HG02981 (cell line): ENCODE results near the gene DAAM2.

Experiments used
- ATAC-seq: cut with Tn5 transposase; IDR thresholded peaks from one replicate; pipeline ENCODE4 v1.9.1; 2021; ENCODE audit warnings: mild to moderate bottlenecking, moderate library complexity; ENCODE audit not compliant: unreplicated experiment

DAAM2 gene

DNA sequence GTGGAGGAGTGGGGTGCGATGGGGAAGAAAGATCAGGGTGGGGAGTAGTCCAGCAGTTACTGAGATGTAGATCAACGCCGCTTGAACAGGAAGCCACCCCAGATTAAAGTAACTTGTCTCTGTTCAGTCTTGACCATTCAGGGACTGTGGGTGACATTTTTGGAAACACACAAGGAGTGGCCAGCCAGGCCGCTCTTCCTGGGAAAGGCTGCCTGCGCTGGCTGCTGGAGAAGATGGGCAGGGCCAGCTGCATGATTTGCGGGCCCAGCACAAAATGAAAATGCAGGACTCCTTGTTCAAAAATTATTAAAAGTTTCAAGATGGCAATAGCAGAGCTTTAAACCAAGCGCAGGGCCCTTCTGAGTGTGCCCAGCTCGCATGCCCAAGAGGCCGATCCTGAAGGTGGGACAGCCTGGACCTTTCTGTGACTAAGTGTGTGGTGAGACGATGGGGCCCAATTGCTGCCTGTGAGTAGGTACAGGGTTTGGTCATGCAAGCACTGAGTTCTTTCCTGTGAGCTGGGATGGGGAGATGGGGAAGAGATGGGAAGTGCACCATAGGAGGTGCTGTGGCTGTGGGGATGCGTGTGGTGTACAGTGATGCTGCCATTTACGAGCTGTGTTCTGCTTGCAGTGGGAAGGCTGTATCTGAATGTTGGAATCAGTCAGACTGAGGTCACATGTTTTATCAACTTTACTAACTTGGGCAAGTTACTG is 51.3 kb downstream of the DAAM2 start:
- ATAC-seq = no peak

DNA sequence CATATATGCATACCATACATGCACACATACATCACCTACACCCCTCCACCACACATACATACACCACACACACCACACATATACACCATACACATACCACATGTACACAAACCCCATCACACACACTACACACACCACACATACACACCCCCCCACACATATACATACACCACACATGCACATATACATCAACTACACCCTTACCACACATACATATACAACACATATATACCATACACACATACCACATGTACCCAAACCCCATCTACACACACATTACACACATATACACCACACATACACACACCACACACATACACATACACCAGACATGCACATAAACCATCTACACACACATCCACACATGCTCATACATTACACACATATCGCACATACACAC is 52.7 kb downstream of the DAAM2 start:
- no peak for ATAC-seq

DNA sequence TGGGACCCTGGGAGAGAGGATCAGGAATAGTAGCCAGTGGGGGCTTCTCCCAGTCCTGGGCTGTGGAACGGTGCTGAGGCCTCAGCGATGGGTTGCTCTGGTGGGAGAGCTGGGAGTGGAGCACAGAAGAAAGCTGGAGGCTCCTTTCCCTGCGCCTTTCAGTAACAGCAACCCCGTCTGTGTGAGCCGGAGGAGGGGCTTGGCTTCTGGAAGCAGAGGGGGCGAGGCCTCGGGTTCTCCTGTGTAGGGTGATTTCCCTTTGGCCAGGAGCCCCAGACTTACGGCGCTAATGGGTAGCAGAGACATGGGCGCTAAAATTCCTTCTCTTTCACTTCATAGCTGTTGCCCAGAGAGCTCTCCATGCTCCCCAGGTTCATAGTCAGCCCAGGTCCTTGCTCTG is 55.0 kb downstream of the DAAM2 start:
- ATAC-seq = no peak

DNA sequence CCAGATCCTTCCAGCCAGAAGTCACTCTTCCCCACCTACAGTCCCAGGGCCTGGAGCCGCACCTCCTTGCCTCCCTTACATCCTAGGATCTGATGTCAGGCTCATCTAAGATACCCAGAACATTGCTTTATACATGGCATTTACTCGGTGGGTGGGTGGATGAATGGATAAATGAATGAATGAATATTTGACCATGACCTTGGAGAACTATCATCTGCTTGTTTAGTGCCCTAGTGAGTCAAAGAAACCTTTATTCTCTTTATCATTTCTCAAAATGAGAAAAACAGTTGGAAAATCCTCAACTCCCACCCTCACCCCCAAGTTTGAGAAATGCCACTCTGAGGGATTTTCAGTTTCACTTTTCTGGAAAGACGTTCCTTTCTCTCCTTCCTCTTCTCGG is 56.0 kb downstream of the DAAM2 start:
- no peak for ATAC-seq

DNA sequence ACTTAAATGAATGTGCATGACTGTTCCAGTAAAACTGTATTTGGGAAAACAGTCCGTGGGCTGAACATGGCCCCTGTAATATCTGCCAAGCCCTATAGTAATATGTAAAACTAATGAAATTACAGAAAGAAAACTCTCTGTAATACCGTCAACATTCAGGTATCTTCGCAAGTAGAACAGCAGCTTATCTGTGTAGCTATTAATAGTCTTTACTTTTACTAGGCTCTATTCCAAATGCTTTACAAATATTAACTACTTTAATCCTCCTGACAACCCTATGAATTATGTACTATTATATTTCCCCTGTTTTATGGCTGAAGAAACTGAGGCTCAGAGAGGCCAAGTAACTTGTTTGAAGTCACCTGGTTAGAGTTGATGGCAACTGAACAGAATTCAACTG is 57.1 kb downstream of the DAAM2 start:
- ATAC-seq = no peak

DNA sequence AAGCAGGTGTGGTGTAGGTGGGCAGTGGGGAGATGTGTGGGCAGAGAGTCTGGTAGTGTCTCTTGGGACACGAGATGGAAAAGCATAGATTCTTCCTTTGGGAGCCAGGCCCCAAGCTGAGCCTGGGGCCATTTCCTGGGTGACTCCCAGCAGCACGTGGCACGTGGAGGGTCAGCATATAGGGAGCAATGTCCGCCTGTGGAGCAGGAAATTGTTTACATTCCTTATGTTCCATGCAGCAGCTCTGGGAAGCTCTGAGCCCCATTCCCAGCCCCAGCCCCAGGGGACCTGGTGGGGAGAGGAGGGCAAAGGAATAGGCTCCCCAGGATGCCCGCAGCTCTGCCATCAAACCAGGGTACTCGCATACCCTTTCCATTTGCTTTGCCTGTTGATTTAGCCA is 57.6 kb downstream of the DAAM2 start:
- ATAC-seq = no peak

DNA sequence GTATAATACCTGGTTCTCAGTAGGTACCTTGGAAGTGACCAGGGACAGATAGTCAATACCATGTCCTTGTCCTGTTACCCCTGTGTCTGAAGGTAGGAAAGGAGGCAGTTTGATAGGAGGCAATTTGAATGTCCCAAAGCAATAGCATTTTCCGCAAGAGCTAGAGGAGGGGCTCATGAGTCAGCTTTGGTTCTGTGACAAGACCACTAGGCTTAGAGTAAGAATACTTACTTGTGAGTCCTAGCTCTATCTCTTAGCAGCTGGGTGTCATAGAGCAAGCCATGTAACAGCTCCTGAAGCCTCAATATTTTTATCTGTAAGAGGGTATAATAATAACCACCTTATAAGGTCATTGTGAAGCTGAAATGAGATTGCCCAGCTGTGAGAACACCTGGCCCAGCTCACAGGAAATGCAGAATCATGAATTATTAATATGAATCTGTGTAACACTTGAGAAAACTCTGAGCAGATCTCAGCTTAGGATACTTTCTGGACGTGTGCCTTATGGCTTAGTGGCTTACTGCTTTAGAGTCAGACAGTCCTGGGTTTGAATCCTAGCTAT is 58.6 kb downstream of the DAAM2 start:
- no peak for ATAC-seq

DNA sequence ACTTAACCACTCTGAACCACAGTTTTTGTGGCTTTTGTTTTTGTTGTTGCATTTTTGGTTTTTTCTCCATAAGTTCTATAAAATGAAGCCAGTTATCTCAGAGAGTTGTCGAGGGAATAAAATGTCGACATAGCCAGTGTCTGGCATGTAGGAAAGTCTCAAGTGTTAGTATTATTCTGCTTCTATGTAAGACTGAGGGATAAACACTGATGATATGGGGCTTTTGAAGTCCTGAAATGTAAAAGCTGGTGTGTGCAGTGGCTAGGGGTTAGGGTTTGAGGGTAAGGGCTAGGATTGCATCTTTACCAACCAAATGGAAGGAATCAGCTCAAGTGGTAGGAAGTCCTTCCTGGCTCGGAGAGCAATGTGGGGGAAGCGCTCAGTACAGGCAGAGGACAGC is 59.2 kb downstream of the DAAM2 start:
- ATAC-seq = no peak

DNA sequence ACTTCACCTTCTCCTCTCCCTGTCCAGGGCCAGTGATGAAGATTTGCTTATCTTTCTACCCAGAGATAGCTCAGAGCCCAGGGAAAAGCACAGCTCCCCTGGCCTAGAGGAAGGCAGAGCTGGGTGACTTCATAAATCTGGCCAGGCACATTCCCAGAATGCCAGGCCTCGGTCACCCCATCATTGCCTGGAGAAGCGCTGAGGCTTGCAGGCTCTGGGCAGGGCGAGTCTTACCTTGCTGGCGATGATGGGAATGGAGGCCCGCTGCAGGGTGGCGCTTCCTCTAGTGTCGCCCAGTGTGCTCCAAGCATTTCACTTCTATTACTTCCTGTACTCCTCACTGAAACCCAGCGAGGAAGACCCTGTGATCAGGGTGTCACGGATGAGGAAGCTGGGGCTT is 60.1 kb downstream of the DAAM2 start:
- ATAC-seq = no peak

DNA sequence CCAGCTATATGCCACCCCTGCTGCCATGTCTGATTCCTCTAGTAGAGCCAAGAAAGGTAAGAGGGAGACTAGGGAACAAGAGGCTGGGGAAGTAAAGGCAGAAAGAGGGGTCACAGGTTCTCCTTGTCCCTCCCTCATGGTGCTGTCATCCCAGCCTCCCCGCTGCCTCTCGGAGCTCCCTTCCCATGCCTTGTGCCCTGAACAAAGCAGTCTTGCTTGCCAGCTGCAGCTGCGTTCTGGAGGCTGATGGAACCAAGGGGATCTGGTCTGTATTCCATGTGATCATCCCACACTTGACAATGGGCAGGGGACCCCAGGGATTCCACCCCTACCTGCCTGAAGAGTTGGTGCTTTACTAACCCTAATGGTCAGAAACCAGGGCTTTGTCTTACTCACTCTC is 61.4 kb downstream of the DAAM2 start:
- ATAC-seq = no peak

DNA sequence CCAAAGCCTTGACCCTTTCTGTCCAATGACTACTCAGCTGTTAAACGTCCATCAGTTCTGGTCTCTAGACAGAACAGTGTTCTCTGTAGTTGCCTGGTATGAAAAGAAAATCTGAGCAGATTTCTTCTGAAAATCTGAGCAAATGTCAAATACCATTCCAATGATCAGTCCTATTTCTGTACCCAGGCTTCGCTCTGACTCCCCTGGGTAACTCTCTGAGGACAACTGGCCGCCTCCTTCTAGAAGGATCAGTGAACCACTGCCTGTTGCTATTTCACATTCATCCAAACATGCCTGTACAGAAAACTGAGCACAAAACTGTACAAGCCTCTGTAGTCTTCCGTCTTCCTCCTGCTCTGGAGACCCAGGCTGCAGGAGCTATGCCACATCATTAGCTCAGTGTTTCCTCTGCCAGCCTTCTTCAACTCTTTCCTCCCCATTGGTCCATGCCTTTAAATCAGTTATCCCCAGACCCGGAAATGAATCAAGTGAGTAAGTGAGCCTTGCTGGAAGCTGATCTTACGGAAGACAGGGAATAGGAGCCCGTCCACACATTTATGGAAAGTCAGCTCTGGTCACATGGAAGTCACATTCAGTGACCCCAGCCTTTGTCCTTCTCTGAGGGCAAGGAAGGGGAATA is 63.3 kb downstream of the DAAM2 start:
- ATAC-seq = no peak

DNA sequence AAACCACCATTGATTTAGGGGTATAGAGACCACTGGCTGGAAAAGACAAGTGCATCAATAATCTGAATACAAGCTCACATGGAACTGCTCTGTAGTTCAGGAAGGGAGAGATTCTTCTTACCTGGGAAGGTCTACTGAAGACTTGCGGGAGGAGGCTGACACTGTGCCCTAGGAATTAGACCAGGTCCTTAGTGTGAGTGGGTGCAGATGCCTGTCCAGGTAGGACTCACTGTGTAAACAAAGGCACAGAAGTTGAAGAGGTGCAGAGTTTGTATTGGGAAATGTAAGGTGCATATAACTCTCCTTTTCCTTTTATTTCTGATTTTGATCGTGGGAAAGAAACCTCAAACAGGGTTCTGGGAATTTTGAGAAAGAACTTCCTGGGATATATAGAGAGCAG is 66.8 kb downstream of the DAAM2 start:
- ATAC-seq = no peak

DNA sequence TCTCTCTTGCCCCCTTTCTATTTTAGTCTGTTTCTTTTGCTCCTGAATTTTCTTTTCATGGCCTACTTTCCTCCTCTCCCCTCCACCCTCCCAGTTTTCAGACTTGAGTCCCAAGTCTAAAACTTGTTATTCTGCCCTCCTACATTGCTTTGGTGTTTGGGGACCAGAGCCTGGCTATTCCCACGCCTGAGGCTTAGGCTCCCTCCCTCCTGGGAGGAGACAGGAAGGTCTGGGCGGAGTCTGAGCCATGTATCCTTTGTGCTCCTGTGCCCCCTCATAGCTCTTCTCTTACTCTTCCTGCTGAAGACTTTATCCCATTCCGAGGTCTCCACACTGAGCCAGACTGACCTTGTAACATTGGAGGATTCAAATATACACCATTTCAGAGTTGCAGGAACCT is 69.5 kb downstream of the DAAM2 start:
- no peak for ATAC-seq

DNA sequence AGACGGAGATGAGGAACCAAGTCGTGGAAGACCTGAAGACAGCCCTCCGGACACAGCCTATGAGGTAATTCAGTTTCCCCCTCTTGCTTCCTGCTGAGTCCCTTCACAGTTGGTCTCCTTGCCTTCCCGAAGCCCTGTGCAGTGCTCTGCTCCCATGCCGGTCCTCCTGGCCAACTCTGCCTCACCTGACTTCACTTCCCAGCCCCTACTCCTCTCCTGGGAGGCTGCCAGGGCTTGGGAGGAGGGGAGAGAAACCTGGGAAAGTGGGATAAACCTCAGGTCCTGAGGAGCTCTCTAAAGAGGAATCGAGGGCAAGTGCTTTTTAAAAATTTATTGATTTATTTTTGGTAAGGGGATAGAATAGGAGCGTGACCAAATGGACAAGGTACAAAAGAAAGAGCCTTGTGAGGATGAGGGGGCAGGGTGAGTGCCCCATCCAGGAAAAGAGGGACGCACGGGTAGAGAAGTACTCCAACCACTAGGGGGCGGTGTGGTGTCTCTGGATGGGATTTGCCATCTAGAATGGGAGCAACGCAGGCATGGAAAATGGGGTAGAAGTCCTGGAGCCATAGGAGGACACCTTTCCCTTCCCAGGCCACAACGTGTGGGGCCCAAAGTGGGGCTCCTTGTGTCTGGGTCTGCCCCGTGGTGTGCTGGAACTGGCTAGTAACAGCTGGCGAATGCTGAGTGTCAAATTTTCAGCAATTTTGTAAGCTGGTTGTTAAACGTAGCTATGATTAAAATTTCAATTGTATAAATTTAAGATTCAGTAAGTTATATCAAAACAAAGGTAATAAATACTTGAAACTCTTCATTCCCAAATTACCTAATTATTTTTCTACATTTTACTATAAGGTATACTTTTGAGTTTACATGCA is 73.1 kb downstream of the DAAM2 start:
- no peak for ATAC-seq

DNA sequence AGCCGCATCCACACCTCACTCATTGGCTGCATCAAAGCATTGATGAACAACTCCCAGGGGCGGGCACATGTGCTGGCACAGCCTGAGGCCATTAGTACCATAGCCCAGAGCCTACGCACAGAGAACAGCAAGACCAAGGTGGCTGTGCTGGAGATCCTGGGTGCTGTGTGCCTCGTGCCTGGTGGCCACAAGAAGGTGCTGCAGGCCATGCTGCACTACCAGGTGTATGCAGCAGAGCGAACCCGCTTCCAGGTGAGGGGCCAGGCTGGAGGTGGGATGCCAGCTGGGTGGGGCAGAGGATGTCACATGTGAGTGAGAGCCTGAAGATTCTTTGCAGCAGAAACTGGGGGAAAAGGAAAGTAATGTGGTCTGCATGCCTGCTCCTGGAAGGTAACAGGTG is 75.4 kb downstream of the DAAM2 start:
- ATAC-seq = no peak

DNA sequence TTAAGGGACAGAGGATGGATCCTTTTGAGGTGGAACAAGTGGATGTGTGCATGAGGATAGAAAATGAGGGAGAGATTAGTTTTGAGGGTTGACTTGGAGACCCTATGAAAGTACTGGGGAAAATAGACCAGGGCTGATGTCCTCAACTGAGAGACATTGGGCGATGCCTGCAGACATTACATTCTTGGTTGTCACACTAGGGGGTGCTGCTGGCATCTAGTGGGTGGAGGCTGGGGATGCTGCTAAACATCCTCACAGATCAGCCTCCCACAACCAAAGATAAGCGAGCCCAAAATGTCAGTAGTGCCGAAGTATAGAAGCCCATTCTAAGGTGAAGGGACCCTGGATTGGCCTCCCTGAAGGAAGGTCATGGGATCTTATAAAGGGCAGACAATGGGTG is 78.8 kb downstream of the DAAM2 start:
- ATAC-seq = no peak

DNA sequence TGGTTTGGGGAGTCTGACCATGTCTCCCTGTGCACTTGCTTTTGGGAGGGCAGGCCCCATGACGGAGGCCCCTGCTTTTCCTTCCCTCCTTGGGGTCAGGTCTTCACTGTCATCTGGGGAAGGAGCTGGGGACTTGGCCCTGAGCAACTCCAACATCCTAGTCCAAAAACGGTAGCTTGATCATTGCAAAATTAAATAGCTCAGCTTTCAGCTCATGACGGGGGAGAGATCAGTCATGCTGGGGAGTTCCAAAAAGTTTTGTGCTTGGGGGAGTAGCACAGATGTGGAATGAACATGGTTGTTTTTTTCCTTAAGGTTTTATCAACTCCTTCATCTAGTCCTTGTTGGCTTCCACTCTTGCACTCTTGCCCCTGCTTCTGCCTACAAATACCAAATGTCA is 81.3 kb downstream of the DAAM2 start:
- no peak for ATAC-seq

DNA sequence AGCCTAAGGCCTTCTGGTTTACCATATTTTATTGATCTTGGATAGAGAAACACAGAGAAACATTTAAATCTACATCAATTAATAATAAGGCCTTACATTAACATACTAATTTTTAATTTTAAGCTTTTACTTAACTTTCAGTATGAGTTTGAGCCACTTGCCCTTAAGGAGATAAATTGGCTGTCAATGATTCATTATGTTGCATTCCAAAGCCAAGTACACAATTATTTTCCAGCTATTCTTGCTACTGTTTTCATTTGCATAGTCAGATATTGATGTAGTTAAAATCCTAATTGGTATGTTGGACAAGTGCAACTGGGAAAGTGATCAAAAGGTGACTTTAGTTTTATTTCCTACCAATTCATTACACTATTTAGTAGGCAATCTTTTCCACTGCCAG is 83.9 kb downstream of the DAAM2 start:
- ATAC-seq = no peak

DNA sequence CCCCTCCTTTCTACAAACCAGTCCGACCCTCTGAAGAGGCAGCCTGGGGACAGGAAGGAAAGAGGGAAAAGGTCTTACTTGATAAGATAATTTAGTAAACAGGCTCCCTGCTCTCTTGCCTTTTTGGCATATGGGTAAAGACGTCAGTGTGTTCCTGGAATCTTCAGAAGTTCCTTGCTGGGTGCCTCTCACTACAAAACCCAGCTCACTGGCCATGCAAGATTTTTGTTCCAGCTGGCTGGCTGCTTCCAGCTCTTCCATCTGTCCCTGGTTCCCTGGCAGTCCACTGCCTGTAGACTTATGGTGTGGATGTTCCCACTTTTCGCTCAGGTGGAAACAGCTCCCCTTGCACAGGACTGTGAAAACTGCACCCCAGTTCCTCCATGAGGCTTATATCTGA is 84.7 kb downstream of the DAAM2 start:
- ATAC-seq = no peak

DNA sequence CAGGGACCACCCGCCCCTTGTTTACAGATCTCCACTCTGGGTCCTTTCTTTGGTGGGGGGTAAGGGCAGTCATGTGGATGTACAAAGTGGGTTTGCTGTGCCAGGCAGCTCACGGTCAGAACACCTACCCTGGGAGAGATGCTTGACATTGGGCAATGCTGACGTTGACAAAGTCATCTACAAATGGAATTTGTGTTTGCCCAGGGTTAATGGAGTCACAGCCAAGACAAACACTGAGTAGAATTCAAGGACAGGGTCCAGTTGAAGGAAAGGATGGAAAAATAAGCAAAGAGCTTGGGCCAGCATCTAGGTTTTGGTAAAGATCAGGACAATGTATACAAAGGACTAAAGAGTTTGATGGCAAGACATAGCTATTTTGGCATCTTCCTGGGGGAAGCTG is 87.4 kb downstream of the DAAM2 start:
- no peak for ATAC-seq

DNA sequence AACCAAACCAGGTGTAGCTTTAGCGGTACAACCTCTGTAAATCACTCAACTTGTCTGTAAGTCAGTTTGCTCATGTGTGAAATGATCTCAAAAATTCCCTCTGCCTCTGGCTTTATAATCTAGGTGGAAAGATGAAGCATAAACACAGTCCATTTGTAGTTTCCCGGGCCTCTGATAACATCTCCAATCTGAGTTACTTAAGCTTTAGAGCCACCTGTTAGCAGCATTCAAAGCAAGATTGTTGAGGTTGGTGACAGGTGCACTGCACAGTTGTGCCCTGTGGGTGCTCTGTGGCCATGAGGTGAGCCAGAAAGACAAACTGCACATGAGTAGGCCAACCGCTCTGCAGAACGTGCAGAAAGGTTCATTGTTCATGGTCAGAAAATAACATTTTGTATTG is 88.4 kb downstream of the DAAM2 start:
- no peak for ATAC-seq
